Stimulated activated CD4-positive, alpha-beta T cell treated with anti-CD3 and anti-CD28 coated beads, Interleukin-4, amount 100 ng/mL, for 1 hour (primary cell): ENCODE data around the gene SST.

ENCODE experiments used
- DNase-seq: peaks from one replicate; pipeline ENCODE4 v3.0.0-alpha.2; 2020

The SST gene

GRCh38 chr3:187626581-187626980 is 43.6 kb downstream of the SST start:
- DNase-seq, result no peak

- no peak for DNase-seq
Measured at GRCh38 chr3:187624588-187624987, 45.6 kb downstream of the SST start.

GRCh38 chr3:187623285-187623814 is 46.8 kb downstream of the SST start:
- no peak for DNase-seq

GRCh38 chr3:187621881-187622280 is 48.3 kb downstream of the SST start:
- no peak for DNase-seq

- DNase-seq, result no peak
Measured at GRCh38 chr3:187619461-187619860, 50.7 kb downstream of the SST start.
